Spleen (tissue), 11 donors: ENCODE results near the gene PLA2G2A. TPM values are rescaled to one million over a fixed set of nuclear protein-coding genes. Genes with fewer than 3 reads are reported as not detected.
"Not testable (repeated sequence)": the region's sequence is repeated elsewhere in the genome, so short reads cannot be mapped to it uniquely, and the experiment has no call there.

ENCODE experiments used
- DNase-seq: peaks from one replicate; pipeline ENCODE4 v3.0.0-alpha.2; 2020
- H3K27ac ChIP-seq, 8 donors: fragments of 200-600 bp; sonication (generic) in 7 of 8; 1 replicate in 4 of 8; 2 replicates in 4 of 8; pipeline versions ENCODE4 v1.5.0 to v1.8.0; 2016 to 2021; ENCODE audit warnings: inconsistent platforms in 4 of 8, mild to moderate bottlenecking in 4 of 8, moderate library complexity in 1 of 8
- H3K27me3 ChIP-seq, 7 donors: fragments of 200-600 bp; sonication (generic) in 6 of 7; replicated peaks in 1 of 7; 1 replicate in 4 of 7; 2 replicates in 3 of 7; pipeline versions ENCODE4 v1.5.0 to v1.8.0; 2016 to 2021; ENCODE audit warnings: inconsistent platforms in 3 of 7, mild to moderate bottlenecking in 1 of 7
- H3K36me3 ChIP-seq, 6 donors: fragments of 200-600 bp; sonication (generic) in 5 of 6; 1 replicate in 4 of 6; 2 replicates in 2 of 6; pipeline versions ENCODE4 v1.5.0 to v1.8.0; 2016 to 2021; ENCODE audit warnings: inconsistent platforms in 2 of 6
- H3K4me1 ChIP-seq, 6 donors: fragments of 200-600 bp; sonication (generic) in 5 of 6; 1 replicate in 3 of 6; 2 replicates in 3 of 6; pipeline versions ENCODE4 v1.5.0 to v1.8.0; 2016 to 2021; ENCODE audit warnings: inconsistent platforms in 3 of 6
- H3K4me3 ChIP-seq, 8 donors: fragments of 200-600 bp; sonication (generic) in 7 of 8; 1 replicate in 4 of 8; 2 replicates in 4 of 8; pipeline versions ENCODE4 v1.5.0 to v1.8.0; 2016 to 2021; ENCODE audit warnings: inconsistent platforms in 4 of 8, mild to moderate bottlenecking in 4 of 8, moderate library complexity in 2 of 8
- H3K9me3 ChIP-seq, 8 donors: fragments of 200-600 bp; sonication (generic) in 7 of 8; 1 replicate in 4 of 8; 2 replicates in 4 of 8; pipeline versions ENCODE4 v1.5.0 to v1.8.0; 2016 to 2021; ENCODE audit warnings: inconsistent platforms in 4 of 8
- POLR2A ChIP-seq, 3 donors: fragments of 450-650 bp; IDR thresholded peaks; one replicate each; pipeline ENCODE4 v1.5.1; 2017; ENCODE audit warnings: antibody characterized with exemption in 3 of 3, mild to moderate bottlenecking in 1 of 3
- POLR2AphosphoS5 ChIP-seq, 3 donors: sonication (generic); formaldehyde crosslinking; IDR thresholded peaks; one replicate each; pipeline ENCODE4 v1.5.1; 2017; ENCODE audit warnings: antibody characterized with exemption in 3 of 3
- WGBS, 5 donors: extraction: QIAGEN DNeasy Blood & Tissue Kit in 3 of 5; methylation state at CpG; one replicate each; pipeline versions ENCODE4 v1.1.5 to v1.1.7; 2013 to 2018; 5-methylcytosine and 5-hydroxymethylcytosine counted together
- intact Hi-C: fragments of 100-400 bp; cut with DNase I; formaldehyde crosslinking; loops from one replicate; pipeline ENCODE4 v1.15.0; 2023; ENCODE audit warnings: low total_unique reads
- polyA plus RNA-seq, 3 donors: library from polyadenylated mRNA; stranded (reverse); fragments of 200-250 nt; gene quantifications; one replicate each; pipeline ENCODE4 v1.2.1, GENCODE V29; 2013
- total RNA-seq, 7 donors: library from RNA; depleted of rRNA in 3 of 7; stranded (reverse); fragments of >200 nt in 3 of 7; fragmentation: NEBNext Ultra II Directional in 4 of 7; extraction: Animal tissue kit (Norgen Biotek cat#: 25700) in 4 of 7; gene quantifications; one replicate each; pipeline versions ENCODE4 v1.1.0 to v1.2.1, GENCODE V29; 2016 to 2021
- TF ChIP-seq, protein P1 (sequence below), 11 experiments: fragments of 200-600 bp in 7 of 11; fragments of 450-650 bp in 4 of 11; sonication (generic) in 4 of 11; IDR thresholded peaks in 8 of 11; conservative IDR thresholded peaks in 3 of 11; 1 replicate in 7 of 11; 2 replicates in 4 of 11; pipeline versions ENCODE4 v1.4.0 to v1.8.0; 2016 to 2021; ENCODE audit warnings: antibody characterized with exemption in 11 of 11, inconsistent platforms in 4 of 11, mild to moderate bottlenecking in 1 of 11
- donor health status: healthy with polysubstance abuse.
- donor health status: DM: no; HTN: no; CAD: no; lungs with moderate emphysema.
- donor health status: DM: no; HTN: no; CAD: no.
- donor health status: Bipolar disorder and iron deficiency.
- donor health status: healthy.
- donor health status: DM: no; HTN: no; CAD: no.
- donor health status: DM: yes; HTN: yes; CAD: no.

PLA2G2A gene
- total and polyA plus RNA-seq, 10 donors: 0.26 to 17.8 (median 1.9) TPM; not detected in 5

DNA sequence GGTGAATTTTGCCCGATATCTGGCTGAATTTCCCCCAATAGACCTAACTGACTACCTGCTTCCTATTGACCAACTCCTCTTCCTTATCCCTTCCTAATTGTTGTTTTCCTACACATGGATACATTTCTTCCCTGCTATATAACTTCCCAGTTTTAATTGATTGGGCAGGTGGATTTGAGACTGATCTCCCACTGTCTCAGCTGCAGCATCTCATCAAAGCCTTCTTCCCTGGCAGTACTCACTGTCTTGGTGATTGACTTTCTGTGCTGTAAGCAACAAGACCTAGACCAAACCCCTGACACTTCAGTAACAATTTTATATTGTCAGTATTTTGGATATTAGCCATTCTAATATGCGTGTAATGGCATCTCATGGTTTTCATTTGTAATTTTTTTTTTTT lies 11.3 kb upstream of the PLA2G2A start:
- WGBS, 5 donors: 60 to 69% (median 68%) methylated on average over 2 of the region's 2 CpGs
- Histone ChIP-seq H3K9me3 (peaks cover 0 to 2% (median 0%) of the 10 kb centered on the region in 8 donors), H3K36me3 (no peaks in the 10 kb centered on the region), H3K4me3 (no peak overlapping the region), H3K27me3 (peaks cover 0 to 30% (median 0%) of the 10 kb centered on the region in 7 donors), H3K27ac (no peak overlapping the region), H3K4me1 (peaks cover 0 to 6% (median 0%) of the 10 kb centered on the region in 6 donors)
- TF ChIP-seq, protein P1, sequence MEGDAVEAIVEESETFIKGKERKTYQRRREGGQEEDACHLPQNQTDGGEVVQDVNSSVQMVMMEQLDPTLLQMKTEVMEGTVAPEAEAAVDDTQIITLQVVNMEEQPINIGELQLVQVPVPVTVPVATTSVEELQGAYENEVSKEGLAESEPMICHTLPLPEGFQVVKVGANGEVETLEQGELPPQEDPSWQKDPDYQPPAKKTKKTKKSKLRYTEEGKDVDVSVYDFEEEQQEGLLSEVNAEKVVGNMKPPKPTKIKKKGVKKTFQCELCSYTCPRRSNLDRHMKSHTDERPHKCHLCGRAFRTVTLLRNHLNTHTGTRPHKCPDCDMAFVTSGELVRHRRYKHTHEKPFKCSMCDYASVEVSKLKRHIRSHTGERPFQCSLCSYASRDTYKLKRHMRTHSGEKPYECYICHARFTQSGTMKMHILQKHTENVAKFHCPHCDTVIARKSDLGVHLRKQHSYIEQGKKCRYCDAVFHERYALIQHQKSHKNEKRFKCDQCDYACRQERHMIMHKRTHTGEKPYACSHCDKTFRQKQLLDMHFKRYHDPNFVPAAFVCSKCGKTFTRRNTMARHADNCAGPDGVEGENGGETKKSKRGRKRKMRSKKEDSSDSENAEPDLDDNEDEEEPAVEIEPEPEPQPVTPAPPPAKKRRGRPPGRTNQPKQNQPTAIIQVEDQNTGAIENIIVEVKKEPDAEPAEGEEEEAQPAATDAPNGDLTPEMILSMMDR (IDR thresholded peaks at IDR 0.05 in 8 of 11, conservative IDR thresholded peaks at IDR 0.05 in 3 of 11): no peak
- TF ChIP-seq POLR2AphosphoS5 (IDR thresholded peaks at IDR 0.05) (no peak), POLR2A (IDR thresholded peaks at IDR 0.05) (no peak)
- intact Hi-C loops: no loop called here
- DNase-seq: no peak

DNA sequence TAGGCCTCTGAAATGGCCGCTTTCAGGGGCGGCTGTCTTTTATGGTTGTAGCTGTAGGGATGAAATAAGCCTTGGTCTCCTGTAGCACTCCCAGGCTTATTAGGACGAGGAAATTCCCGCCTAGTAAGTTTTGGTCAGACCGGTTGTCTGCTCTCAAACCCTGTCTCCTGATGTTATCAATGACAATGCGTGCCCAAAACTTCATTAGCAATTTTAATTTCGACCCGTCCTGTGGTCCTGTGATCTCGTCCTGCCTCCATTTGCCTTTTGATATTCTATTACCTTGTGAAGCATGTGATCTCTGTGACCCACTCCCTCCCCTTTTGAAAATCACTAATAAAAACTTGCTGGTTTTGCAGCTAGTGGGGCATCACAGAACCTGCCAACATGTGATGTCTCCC lies 10.8 kb upstream of the PLA2G2A start:
- DNase-seq, H3K9me3 ChIP-seq, H3K4me3 ChIP-seq, H3K27ac ChIP-seq, intact Hi-C loops, H3K36me3 ChIP-seq, H3K4me1 ChIP-seq: not testable (repeated sequence)
- WGBS, 5 donors: 49 to 61% (median 55%) methylated on average over 9 of the region's 9 CpGs
- H3K27me3 ChIP-seq: peaks cover 0 to 25% (median 0%) of the 10 kb centered on the region in 7 donors

DNA sequence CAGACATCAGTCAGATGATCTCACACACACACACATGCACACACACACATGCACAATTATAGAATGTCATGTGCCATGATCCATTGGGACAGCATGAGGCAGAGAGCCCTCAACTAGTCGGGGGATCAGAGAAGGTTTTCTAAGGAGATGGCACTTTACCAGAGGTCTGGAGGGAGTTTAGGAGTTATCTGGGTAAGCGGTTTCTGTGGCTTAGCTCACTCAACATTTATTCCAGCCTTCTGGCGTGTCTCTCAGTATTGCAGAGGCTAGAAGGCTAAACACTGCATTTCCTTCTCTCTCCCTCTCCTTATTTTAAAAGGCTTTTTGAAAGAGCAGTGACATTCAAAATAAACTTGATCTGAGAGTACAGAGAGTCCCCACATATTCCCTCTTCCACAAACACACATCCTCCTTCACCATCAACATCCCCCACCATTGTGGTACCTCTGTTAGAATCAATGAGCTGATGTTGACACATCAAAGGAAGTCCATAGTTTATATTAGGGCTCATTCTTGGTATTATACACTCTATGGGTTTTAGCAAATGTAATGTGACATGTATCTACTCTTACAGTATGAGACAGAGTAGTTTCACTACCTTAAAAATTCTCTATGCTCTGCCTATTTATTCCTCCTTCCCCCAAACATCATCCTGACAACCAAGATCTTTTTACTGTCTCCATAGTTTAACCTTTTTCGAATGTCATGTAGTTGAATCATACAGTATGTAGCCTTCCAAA lies 9.0 kb upstream of the PLA2G2A start:
- Histone ChIP-seq H3K4me3 (no peak overlapping the region), H3K9me3 (no peaks in the 10 kb centered on the region), H3K4me1 (peaks cover 0 to 6% (median 0%) of the 10 kb centered on the region in 6 donors), H3K27me3 (peaks cover 0 to 25% (median 0%) of the 10 kb centered on the region in 7 donors), H3K27ac (no peak overlapping the region), H3K36me3 (no peaks in the 10 kb centered on the region)
- intact Hi-C loops: no loop called here
- no peak for TF ChIP-seq POLR2AphosphoS5 (IDR thresholded peaks at IDR 0.05)
- TF ChIP-seq POLR2A (IDR thresholded peaks at IDR 0.05): no peak
- TF ChIP-seq, protein P1 (IDR thresholded peaks at IDR 0.05 in 8 of 11, conservative IDR thresholded peaks at IDR 0.05 in 3 of 11): no peak
- 77 to 84% (median 79%) methylated on average over 4 of the region's 4 CpGs for WGBS, 5 donors
- no peak for DNase-seq

DNA sequence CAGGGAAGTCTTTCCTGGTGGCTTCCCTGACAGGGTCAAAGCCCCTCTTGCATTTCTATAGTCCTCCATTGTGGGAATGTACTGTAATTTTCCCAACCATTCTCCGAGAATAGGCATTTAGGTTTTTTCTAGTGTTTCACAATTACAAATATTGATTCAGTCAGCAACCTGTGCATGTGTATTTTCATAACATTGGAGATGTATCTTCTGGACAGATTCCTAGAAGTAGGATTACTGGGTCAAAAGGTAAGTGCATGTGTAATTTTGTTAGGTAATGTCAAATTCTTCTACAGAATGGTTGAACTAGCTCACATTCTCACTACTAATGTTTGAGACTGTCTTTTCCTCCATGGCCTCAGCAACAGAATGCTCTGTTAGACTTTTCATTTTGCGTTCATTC lies 8.3 kb upstream of the PLA2G2A start:
- peaks cover 0 to 6% (median 0%) of the 10 kb centered on the region in 6 donors for H3K4me1 ChIP-seq
- H3K27me3 ChIP-seq: peaks cover 0 to 25% (median 0%) of the 10 kb centered on the region in 7 donors
- H3K4me3 ChIP-seq: no peak overlapping the region
- no peak for TF ChIP-seq POLR2A (IDR thresholded peaks at IDR 0.05)
- TF ChIP-seq POLR2AphosphoS5 (IDR thresholded peaks at IDR 0.05): no peak
- TF ChIP-seq, protein P1 (IDR thresholded peaks at IDR 0.05 in 8 of 11, conservative IDR thresholded peaks at IDR 0.05 in 3 of 11): no peak
- H3K9me3 ChIP-seq: no peaks in the 10 kb centered on the region
- intact Hi-C loops: no loop called here
- H3K27ac ChIP-seq: no peak overlapping the region
- no peaks in the 10 kb centered on the region for H3K36me3 ChIP-seq
- 86 to 92% (median 89%) methylated on average over 2 of the region's 2 CpGs for WGBS, 5 donors
- no peak for DNase-seq

DNA sequence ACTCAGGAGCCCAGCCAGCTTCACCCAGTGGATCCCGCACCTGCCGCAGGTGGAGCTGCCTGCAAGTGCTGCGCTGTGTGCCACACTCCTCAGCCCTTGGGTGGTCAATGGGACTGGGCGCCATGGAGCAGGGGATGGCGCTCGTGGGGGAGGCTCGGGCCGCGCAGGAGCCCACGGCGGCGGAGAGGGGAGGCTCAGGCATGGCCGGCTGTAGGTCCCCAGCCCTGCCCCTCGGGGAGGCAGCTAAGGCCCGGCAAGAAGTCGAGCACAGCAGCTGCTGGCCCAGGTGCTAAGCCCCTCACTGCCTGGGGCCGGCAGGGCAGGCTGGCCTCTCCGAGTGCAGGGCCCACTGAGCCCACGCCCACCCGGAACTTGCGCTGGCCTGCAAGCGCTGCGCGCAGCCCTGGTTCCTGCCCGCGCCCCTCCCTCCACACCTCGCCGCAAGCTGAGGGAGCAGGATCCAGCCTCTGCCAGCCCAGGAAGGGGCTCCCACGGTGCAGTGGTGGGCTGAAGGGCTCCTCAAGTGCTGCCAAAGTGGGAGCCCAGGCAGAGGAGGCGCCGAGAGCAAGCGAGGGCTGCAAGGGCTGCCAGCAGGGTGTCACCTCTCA lies 5.1 kb upstream of the PLA2G2A start:
- intact Hi-C loops, H3K4me3 ChIP-seq, H3K9me3 ChIP-seq, H3K27ac ChIP-seq, DNase-seq, H3K4me1 ChIP-seq, H3K36me3 ChIP-seq: not testable (repeated sequence)
- H3K27me3 ChIP-seq: peaks cover 0 to 15% (median 0%) of the 10 kb centered on the region in 7 donors
- WGBS, 5 donors: 90 to 97% (median 96%) methylated on average over 15 to 32 of the region's 32 CpGs
